Epidermal melanocyte (primary cell): ENCODE measurements around the gene JARID2.

Experiments used
- DNase-seq: peaks from one replicate; pipeline ENCODE4 v3.0.0; 2011; ENCODE audit warnings: low spot score; ENCODE audit not compliant: insufficient read length

JARID2 gene

GRCh38 chr6:15355683-15356099 lies 109.8 kb downstream of the JARID2 start:
- no peak for DNase-seq

DNA sequence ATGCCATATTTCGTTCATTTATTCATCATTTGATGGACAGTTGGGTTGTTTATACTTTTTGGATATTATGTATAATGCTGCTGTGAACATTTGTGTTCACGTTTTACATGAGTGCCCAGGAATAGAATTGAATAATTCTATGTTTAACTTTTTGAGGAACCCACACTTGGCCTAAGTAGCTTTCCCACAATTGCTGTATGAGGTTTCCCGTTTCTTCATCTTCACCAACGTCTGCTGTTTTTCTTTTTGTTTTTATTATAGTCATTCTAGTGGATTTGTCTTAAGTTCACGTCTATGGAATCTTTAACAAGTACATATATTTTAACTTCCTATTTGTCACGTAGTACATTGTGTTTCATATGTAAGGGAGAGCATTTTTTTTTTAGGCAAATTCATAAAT lies 110.3 kb downstream of the JARID2 start:
- DNase-seq, result no peak

GRCh38 chr6:15356937-15357336 lies 111.1 kb downstream of the JARID2 start:
- DNase-seq, result no peak

- DNase-seq, result no peak
Observed at GRCh38 chr6:15357782-15358181, 111.9 kb downstream of the JARID2 start.

- DNase-seq, result no peak
Observed at GRCh38 chr6:15358579-15359327, 112.9 kb downstream of the JARID2 start.

DNA sequence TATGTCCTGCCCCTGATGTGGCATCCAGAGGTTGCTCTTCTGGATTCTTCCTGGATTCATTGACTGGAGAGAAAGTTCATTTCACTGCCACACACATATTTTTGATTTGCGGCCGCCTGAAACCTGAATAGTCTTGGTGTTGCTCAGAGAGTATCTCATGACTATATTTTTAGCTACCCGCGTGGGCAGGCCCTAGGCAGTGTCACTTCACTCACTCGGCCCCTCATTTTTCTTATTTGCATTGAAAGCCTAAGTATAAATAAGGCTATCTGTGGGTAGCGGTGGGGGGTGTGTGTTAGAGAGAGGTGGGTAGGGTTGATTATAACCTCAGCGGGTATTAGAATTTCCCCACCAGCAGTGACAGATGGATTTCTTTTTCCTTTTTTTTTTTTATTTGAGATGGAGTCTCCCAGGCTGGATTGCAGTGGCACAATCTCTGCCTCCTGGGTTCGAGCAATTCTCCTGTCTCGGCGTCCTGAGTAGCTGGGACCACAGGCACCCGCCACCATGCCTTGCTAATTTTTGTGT lies 113.5 kb downstream of the JARID2 start:
- no peak for DNase-seq

- no peak for DNase-seq
Observed at GRCh38 chr6:15360300-15360699, 114.4 kb downstream of the JARID2 start.

DNA sequence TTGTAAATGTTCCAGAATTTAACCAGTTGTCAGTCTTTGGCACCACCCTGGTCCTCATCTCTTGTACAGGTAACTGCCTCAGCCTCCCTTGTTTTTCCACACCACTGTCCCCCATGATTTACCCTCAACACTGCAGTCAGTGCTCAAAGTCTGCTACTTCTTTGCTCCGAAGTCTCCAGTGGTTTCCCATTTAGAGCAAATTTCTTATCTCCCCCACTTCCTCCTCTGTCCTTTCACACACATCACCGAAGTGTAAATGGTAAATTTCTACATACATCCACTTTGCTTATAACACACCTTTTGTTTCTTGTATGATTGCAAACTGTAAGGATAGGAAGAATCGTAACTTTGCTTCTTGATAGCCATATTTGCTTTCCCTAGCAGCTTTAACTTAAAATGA lies 115.3 kb downstream of the JARID2 start:
- DNase-seq, result no peak

DNA sequence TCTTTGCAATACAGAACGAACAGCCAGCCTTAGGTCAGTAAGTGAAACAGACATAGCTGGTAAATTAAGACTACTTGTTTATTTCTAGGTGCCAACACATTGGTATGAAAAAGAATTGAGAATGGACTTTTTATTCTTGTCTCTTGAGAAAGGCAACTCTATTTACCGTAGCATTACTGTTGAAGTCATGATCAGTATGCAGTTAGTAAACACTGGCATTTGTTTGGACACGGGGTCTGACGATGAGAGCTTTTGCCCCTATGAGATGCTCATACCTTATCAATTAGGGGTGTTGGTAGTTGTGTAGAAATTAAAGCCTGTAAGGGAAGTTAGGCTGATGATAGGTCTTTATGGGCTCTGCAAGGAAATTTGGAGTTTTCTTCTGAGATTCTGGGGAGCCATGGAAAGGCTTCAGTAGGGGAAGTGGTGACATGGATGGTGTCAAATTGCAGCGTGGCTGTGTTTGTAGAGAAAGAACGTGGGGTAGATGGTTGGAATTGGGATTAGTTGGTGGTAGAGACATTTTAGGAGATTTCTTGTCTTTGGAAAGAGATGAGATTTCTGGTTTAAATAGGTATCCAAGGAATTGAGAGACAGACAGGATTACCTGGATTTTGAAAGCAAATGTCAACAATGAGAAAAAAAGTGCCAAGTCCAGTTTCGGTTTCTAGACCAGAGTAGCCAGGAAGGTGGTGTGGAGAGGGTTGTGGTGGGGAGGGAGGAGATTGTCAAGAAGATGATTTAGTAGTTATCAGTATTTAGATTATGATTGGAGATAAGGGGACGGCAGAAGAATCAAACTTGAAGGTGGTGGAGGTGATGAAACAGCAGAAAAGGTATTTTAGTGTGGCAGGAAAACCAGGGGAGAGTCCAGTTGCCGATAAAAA lies 116.6 kb downstream of the JARID2 start:
- no peak for DNase-seq

DNA sequence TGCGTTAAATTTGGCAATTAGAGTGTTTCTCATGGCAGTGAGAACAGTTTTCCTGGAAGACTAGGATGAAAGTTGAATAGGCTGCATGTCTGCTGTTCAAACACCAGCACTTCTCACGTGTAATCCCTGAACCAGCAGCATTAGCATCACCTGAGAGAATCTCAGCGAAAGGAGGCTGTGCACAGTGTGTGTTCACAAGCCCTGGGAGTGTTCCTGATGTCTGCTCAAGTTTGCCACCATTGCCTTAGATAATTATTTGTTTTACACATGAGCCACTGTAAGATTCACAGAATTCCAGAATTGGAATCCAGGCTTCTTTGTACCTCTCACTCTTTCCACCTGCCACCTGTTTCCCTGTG lies 117.3 kb downstream of the JARID2 start:
- no peak for DNase-seq

DNA sequence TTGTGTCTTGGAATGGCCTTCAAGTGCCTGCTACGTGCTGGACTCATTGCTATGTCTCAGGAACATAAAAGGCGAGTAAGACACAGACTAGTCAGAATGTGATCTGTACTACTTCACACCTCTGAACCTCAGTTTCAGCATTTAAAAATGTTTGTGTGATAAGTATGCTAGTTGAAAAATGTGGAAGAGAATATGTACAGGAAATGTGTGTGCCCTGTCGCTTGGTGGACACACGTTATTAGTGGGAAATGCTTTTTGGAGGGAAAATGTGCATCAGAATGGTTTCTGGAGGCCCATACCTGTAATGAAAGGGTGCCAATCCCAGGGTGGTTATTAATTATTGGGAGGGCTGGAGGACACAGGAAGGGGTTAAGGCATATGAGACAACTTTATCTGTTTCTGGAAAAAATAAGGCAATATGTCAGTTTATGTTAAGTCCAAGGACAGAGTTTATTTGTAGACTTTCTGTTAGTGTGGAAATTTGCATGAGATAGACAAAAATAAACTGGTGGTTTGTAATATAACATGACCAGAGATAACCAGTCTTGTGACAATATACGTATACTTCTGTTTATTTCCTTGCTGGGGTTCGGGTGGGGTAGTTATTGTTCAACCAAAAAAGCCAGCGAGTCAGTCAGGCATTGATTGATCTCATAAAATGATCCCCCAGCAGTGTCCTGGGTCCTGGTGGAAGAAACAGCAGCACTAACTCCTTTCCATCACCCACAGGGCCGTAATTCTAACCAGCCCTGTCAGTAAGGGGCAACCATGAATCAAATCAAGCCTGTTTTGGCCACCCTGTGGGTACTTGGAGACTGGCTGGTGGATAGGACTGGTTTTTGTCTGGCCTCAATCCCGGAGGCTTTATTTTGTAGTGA lies 117.9 kb downstream of the JARID2 start:
- DNase-seq, result no peak

DNA sequence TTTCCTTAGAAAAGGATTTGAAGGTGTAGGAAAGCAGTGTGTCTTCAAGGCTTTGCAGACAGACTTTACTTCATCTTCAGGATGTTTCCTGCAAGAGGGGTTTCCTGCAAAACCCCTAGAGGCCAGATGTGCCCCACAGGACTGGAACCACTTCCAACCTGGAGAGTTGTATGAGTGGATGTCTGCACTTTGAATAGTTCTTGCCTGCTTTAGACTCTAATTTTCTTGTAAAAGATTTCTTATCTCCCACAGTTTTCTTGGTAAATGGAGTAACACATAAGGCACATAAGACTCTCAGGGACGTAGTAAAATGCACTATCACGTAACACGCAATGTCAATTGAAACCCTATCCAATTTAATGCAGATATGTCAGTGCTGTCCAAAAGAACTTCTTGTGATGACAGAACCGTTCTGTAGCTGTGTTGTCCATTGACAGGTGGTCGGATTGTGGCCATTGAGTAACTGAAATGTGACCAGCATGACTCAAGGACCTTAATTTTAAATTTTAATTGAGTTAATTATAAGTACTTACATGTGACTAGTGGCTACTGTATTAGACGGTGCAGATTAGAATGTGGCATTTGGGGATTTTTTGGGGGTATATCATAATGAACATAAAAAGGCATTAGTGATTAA lies 118.7 kb downstream of the JARID2 start:
- DNase-seq, result no peak

DNA sequence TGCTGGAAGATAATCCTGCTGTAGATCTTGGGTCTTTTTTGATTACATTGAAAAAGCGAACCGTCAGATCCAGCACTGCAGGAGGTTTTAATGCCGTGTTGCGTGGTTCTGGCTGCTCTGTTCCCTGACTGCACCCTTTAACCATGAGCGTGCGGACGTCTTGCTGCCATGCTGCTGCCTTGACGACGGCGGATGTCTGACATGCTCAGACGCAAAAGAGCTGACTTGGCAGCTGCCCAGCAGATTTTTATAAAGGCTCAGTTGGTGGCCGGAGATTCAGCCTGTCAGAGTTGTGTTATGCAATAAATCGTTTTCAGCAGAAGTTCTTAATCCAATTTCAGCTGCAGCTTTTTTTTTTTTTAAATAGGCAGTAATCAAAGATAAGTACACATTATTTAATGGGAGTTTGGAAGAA lies 119.4 kb downstream of the JARID2 start:
- DNase-seq, result peak; percentile 80

DNA sequence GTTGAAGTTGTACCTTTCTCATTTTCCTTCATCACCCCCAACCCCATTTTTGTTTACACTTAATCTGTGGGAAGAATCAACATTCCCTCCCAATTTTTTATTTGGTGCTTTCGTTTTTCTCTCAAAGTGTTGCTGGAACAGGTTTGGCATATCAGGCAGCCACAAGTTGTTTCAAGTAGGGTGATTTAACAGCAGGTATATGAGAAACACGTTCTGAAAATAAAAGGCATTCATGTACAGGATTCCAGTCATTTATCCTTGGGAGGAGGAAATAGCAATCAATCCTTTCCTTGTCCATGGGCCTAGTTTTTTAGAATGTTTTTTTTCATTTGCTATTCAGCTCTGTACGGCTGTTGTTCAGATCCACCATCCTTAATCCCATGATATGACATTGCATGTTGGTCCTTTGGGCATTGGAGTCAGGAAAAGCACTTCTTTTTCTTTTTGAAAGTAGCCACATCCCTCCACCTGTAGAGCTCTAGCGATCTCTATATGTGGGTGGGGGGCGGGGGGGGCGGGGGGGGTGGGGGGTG lies 120.2 kb downstream of the JARID2 start:
- no peak for DNase-seq

GRCh38 chr6:15366879-15367278 lies 121.0 kb downstream of the JARID2 start:
- DNase-seq, result no peak

DNA sequence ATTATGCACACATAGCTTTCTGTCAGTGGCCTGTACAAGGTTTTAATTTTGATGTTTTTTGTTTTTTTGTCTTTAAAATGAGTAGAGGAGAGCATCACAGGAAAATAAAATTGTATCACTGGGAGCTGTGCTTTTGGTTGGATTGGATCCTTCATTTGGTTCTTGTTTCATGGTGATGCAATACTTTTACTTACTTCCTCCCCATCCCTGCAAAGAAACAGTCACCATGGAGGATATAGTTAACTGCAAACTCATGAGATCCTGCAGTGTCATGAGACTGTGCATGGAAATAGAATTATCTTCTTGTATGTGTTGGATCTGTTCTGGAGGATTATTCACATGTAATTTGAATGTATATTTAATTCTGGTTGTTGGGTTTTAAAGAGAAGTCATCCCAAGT lies 122.3 kb downstream of the JARID2 start:
- DNase-seq, result no peak

DNA sequence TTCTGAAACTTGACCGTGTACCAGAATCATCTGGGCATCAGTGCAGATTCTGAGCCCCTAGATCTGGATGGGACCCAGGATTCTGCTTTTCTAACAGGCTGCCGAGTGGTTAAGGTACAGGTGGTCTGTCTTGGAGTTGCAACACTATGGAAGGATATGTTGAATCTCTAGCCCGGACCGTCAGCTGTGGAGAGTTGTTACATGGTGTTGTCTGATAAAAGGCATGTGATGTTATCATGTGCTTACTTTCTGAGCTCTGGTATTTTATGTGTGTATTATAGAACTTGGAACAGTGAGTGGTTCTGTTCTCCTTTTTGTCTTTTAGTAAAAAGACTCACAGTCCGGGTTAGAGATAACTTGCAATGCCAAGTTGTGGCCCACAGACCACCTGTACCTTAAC lies 123.0 kb downstream of the JARID2 start:
- no peak for DNase-seq

DNA sequence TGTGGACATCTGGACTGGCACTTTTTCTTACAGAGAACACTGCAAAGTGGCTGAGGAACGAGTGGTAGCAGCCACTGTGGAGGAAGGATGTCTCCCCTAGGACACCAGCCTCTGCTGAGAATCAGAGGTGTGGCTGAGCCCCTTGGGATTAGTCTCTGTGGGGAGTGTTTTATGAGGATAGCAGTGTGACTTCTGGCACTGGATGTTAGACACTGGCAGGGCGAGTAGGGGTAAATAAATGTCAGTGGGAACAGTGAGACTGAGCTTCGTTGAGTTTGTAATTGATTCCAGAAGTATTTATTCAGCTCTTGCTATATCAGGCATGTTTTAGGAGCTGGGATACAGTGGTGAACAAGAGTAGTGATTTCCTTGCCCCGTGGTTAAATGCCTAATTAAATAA lies 124.0 kb downstream of the JARID2 start:
- DNase-seq, result no peak

- DNase-seq, result no peak
Observed at GRCh38 chr6:15370733-15371671, 125.1 kb downstream of the JARID2 start.

DNA sequence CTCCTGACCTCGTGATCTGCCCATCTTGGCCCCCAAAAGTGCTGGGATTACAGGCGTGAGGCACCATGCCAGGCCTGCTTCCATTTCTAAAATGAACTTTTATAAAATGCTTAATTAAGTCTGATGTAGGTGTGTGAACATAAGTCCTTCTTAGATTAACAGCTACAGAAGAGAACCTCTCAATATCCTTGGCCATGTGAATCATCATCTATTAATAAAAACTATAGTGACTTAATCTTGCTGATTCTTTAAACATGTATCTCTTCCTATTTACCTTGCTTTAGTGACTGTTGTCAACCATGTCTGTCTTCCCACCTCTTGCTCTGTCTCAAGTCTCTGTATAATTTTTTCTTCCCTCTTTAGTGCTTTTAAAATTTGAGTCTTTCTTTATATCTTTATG lies 127.1 kb downstream of the JARID2 start:
- no peak for DNase-seq
